Activated T-helper 17 cell treated with anti-CD3 and anti-CD28 coated beads, Interleukin-2, amount 50 U/mL, for 72 hours (primary cell): ENCODE measurements around the gene ABCC5. TPM values are rescaled to one million over a fixed set of nuclear protein-coding genes. Genes with fewer than 3 reads are reported as not detected.

Source experiments
- ATAC-seq: fragments of 150-1000 bp; cut with Tn5 transposase; replicated peaks from 2 replicates; pipeline ENCODE4 v1.10.0; 2021; ENCODE audit warnings: mild to moderate bottlenecking, moderate library complexity
- H3K27ac Mint-ChIP-seq: one replicate; pipeline ENCODE4 v1.8.0; 2022; ENCODE audit warnings: mixed read lengths
- H3K27me3 Mint-ChIP-seq: one replicate; pipeline ENCODE4 v1.8.0; 2022; ENCODE audit warnings: mixed read lengths
- H3K36me3 Mint-ChIP-seq: one replicate; pipeline ENCODE4 v1.8.0; 2022; ENCODE audit warnings: low read depth, mild to moderate bottlenecking, mixed read lengths
- H3K4me1 Mint-ChIP-seq: one replicate; pipeline ENCODE4 v1.8.0; 2022; ENCODE audit warnings: mixed read lengths
- H3K4me3 Mint-ChIP-seq: one replicate; pipeline ENCODE4 v1.8.0; 2022; ENCODE audit warnings: mild to moderate bottlenecking, mixed read lengths
- H3K9me3 Mint-ChIP-seq: one replicate; pipeline ENCODE4 v1.8.0; 2022; ENCODE audit warnings: mixed read lengths
- total RNA-seq, 2 donors: library from RNA; stranded (reverse); gene quantifications; one replicate each; pipeline ENCODE4 v1.2.3, GENCODE V29; 2022

The ABCC5 gene
- total RNA-seq, 2 donors from 2014 or later = 9.1 to 14.8 TPM

GRCh38 chr3:183937601-183938286 lies 79.9 kb downstream of the ABCC5 start:
- no peaks in the 10 kb centered on the region for H3K4me1 Mint-ChIP-seq
- ATAC-seq = no peak
- H3K27ac Mint-ChIP-seq = no peak overlapping the region
- no peaks in the 10 kb centered on the region for H3K27me3 Mint-ChIP-seq
- no peak overlapping the region for H3K4me3 Mint-ChIP-seq
- H3K36me3 Mint-ChIP-seq = peaks cover 29% of the 10 kb centered on the region
- no peaks in the 10 kb centered on the region for H3K9me3 Mint-ChIP-seq

- ATAC-seq = no peak
- no peak overlapping the region for H3K27ac Mint-ChIP-seq
- no peaks in the 10 kb centered on the region for H3K4me1 Mint-ChIP-seq
- H3K9me3 Mint-ChIP-seq = no peaks in the 10 kb centered on the region
- no peaks in the 10 kb centered on the region for H3K27me3 Mint-ChIP-seq
- H3K36me3 Mint-ChIP-seq = peaks cover 28% of the 10 kb centered on the region
- H3K4me3 Mint-ChIP-seq = no peak overlapping the region
Observed at GRCh38 chr3:183933160-183933559, 84.5 kb downstream of the ABCC5 start.

- H3K27ac Mint-ChIP-seq = no peak overlapping the region
- no peaks in the 10 kb centered on the region for H3K9me3 Mint-ChIP-seq
- H3K36me3 Mint-ChIP-seq = peaks cover 22% of the 10 kb centered on the region
- H3K4me3 Mint-ChIP-seq = no peak overlapping the region
- H3K4me1 Mint-ChIP-seq = no peaks in the 10 kb centered on the region
- no peak for ATAC-seq
- H3K27me3 Mint-ChIP-seq = no peaks in the 10 kb centered on the region
Observed at GRCh38 chr3:183931881-183932280, 85.8 kb downstream of the ABCC5 start.

GRCh38 chr3:183930086-183930485 lies 87.6 kb downstream of the ABCC5 start:
- Mint-ChIP-seq H3K9me3 (no peaks in the 10 kb centered on the region), H3K27me3 (no peaks in the 10 kb centered on the region), H3K36me3 (peaks cover 11% of the 10 kb centered on the region), H3K4me1 (no peaks in the 10 kb centered on the region), H3K4me3 (no peak overlapping the region), H3K27ac (no peak overlapping the region)
- no peak for ATAC-seq

- Mint-ChIP-seq H3K27me3 (no peaks in the 10 kb centered on the region), H3K4me1 (no peaks in the 10 kb centered on the region), H3K36me3 (peaks cover 36% of the 10 kb centered on the region), H3K9me3 (no peaks in the 10 kb centered on the region), H3K4me3 (no peak overlapping the region), H3K27ac (no peak overlapping the region)
- ATAC-seq = no peak
Observed at GRCh38 chr3:183927059-183927458, 90.6 kb downstream of the ABCC5 start.

- no peaks in the 10 kb centered on the region for H3K27me3 Mint-ChIP-seq
- ATAC-seq = peak; percentile 57
- no peak overlapping the region for H3K27ac Mint-ChIP-seq
- H3K9me3 Mint-ChIP-seq = no peaks in the 10 kb centered on the region
- no peak overlapping the region for H3K4me3 Mint-ChIP-seq
- H3K4me1 Mint-ChIP-seq = no peaks in the 10 kb centered on the region
- H3K36me3 Mint-ChIP-seq = peaks cover 47% of the 10 kb centered on the region
Observed at GRCh38 chr3:183924956-183925355, 92.7 kb downstream of the ABCC5 start.

- Mint-ChIP-seq H3K27ac (no peak overlapping the region), H3K27me3 (no peaks in the 10 kb centered on the region), H3K36me3 (peaks cover 52% of the 10 kb centered on the region), H3K4me1 (no peaks in the 10 kb centered on the region), H3K9me3 (no peaks in the 10 kb centered on the region), H3K4me3 (no peak overlapping the region)
- no peak for ATAC-seq
Observed at GRCh38 chr3:183924543-183924942, 93.1 kb downstream of the ABCC5 start.

GRCh38 chr3:183922421-183922820 lies 95.3 kb downstream of the ABCC5 start:
- H3K9me3 Mint-ChIP-seq = no peaks in the 10 kb centered on the region
- H3K4me1 Mint-ChIP-seq = no peaks in the 10 kb centered on the region
- H3K4me3 Mint-ChIP-seq = no peak overlapping the region
- no peak for ATAC-seq
- peaks cover 48% of the 10 kb centered on the region for H3K36me3 Mint-ChIP-seq
- H3K27me3 Mint-ChIP-seq = no peaks in the 10 kb centered on the region
- no peak overlapping the region for H3K27ac Mint-ChIP-seq

GRCh38 chr3:183921096-183921495 lies 96.6 kb downstream of the ABCC5 start:
- no peak overlapping the region for H3K4me3 Mint-ChIP-seq
- no peaks in the 10 kb centered on the region for H3K9me3 Mint-ChIP-seq
- H3K27me3 Mint-ChIP-seq = no peaks in the 10 kb centered on the region
- H3K4me1 Mint-ChIP-seq = no peaks in the 10 kb centered on the region
- H3K36me3 Mint-ChIP-seq = peaks cover 43% of the 10 kb centered on the region
- no peak overlapping the region for H3K27ac Mint-ChIP-seq
- ATAC-seq = no peak

GRCh38 chr3:183920416-183920815 lies 97.3 kb downstream of the ABCC5 start:
- Mint-ChIP-seq H3K36me3 (peaks cover 43% of the 10 kb centered on the region), H3K9me3 (no peaks in the 10 kb centered on the region), H3K4me1 (no peaks in the 10 kb centered on the region), H3K4me3 (no peak overlapping the region), H3K27me3 (no peaks in the 10 kb centered on the region), H3K27ac (no peak overlapping the region)
- no peak for ATAC-seq

GRCh38 chr3:183918178-183918577 lies 99.5 kb downstream of the ABCC5 start:
- H3K27ac Mint-ChIP-seq = no peak overlapping the region
- peaks cover 27% of the 10 kb centered on the region for H3K36me3 Mint-ChIP-seq
- ATAC-seq = no peak
- H3K4me3 Mint-ChIP-seq = no peak overlapping the region
- H3K27me3 Mint-ChIP-seq = no peaks in the 10 kb centered on the region
- H3K4me1 Mint-ChIP-seq = no peaks in the 10 kb centered on the region
- H3K9me3 Mint-ChIP-seq = no peaks in the 10 kb centered on the region

- H3K9me3 Mint-ChIP-seq = no peaks in the 10 kb centered on the region
- H3K36me3 Mint-ChIP-seq = peaks cover 23% of the 10 kb centered on the region
- no peaks in the 10 kb centered on the region for H3K27me3 Mint-ChIP-seq
- no peak for ATAC-seq
- H3K27ac Mint-ChIP-seq = no peak overlapping the region
- H3K4me3 Mint-ChIP-seq = no peak overlapping the region
- H3K4me1 Mint-ChIP-seq = no peaks in the 10 kb centered on the region
Observed at GRCh38 chr3:183917776-183918175, 99.9 kb downstream of the ABCC5 start.

- Mint-ChIP-seq H3K36me3 (peaks cover 5% of the 10 kb centered on the region), H3K4me1 (no peaks in the 10 kb centered on the region), H3K27ac (no peak overlapping the region), H3K27me3 (no peaks in the 10 kb centered on the region), H3K9me3 (no peaks in the 10 kb centered on the region), H3K4me3 (no peak overlapping the region)
- ATAC-seq = no peak
Observed at GRCh38 chr3:183914856-183915255, 102.8 kb downstream of the ABCC5 start.

- Mint-ChIP-seq H3K36me3 (no peaks in the 10 kb centered on the region), H3K4me3 (no peak overlapping the region), H3K27me3 (no peaks in the 10 kb centered on the region), H3K27ac (no peak overlapping the region), H3K9me3 (no peaks in the 10 kb centered on the region), H3K4me1 (no peaks in the 10 kb centered on the region)
- no peak for ATAC-seq
Observed at GRCh38 chr3:183913580-183913920, 104.1 kb downstream of the ABCC5 start.

- no peaks in the 10 kb centered on the region for H3K4me1 Mint-ChIP-seq
- H3K27ac Mint-ChIP-seq = no peak overlapping the region
- no peaks in the 10 kb centered on the region for H3K36me3 Mint-ChIP-seq
Observed at GRCh38 chr3:183912895-183913579, 104.6 kb downstream of the ABCC5 start.

More at GRCh38 chr3:183912895-183913579, 104.6 kb downstream of the ABCC5 start:
- no peak for ATAC-seq
- Mint-ChIP-seq H3K4me3 (no peak overlapping the region), H3K27me3 (no peaks in the 10 kb centered on the region), H3K9me3 (no peaks in the 10 kb centered on the region)
